K562 (cell line): ENCODE measurements around the gene CACNA2D3. TPM values are rescaled to one million over a fixed set of nuclear protein-coding genes. Genes with fewer than 3 reads are reported as not detected.

Experiments
- ATAC-seq: fragments of 200-7000 bp; cut with Tn5 transposase; 3 replicates; pipeline ENCODE4 v1.9.1; 2020; ENCODE audit warnings: moderate library complexity
- BruUV-seq: library from RNA; stranded (reverse); fragments of 400-500 nt; replicated peaks from 2 replicates; lab custom pipeline; 2021; lab: Mats Ljungman, UMichigan
- CTCF ChIA-PET: fragments of 300-600 bp; formaldehyde crosslinking; extraction: SDS; loops from one replicate; lab custom pipeline; 2021; ENCODE audit warnings: low intra/inter-chr PET ratio; lab: Yijun Ruan, JAX
- POLR2A ChIA-PET: fragments of 300-600, 350-650 bp; sonication (Branson Sonifier 250); formaldehyde crosslinking; extraction: SDS; loops from one replicate; lab custom pipeline; 2021; ENCODE audit warnings: antibody characterized with exemption, inconsistent platforms; lab: Yijun Ruan, JAX
- DNase-seq, 4 experiments: peaks; one replicate each; pipeline versions ENCODE4 v3.0.0 to v3.0.0-alpha.2; 2011 to 2018; ENCODE audit warnings: low spot score in 3 of 4, mixed read lengths in 3 of 4; ENCODE audit errors: extremely low read depth in 1 of 4
- FAIRE-seq: peaks from 2 replicates; lab custom pipeline; 2011; peaks lifted over from hg19 to GRCh38; lab: Jason Lieb, UNC
- H2AFZ ChIP-seq: 2 replicates; pipeline ENCODE4 v1.6.0; 2011; ENCODE audit warnings: low read depth, low read length, control low read depth, inconsistent platforms
- H3K27ac ChIP-seq: fragments of 200-600 bp; 3 replicates; pipeline ENCODE4 v1.8.0; 2011; ENCODE audit warnings: low read depth, mild to moderate bottlenecking, control low read depth, inconsistent platforms, low read length, moderate library complexity, mixed read lengths; ENCODE audit errors: extremely low read depth
- H3K27me3 ChIP-seq, 2 experiments: fragments of 300-600 bp in 1 of 2; 2 replicates in 1 of 2; 3 replicates in 1 of 2; pipeline versions ENCODE4 v1.6.0 to v1.8.0; 2011; ENCODE audit warnings: inconsistent platforms in 2 of 2, low read length in 2 of 2, mild to moderate bottlenecking in 1 of 2, mixed read lengths in 1 of 2, moderate library complexity in 1 of 2; ENCODE audit not compliant: control insufficient read depth in 2 of 2, insufficient read depth in 2 of 2
- H3K36me3 ChIP-seq: fragments of 300-600 bp; 3 replicates; pipeline ENCODE4 v1.8.0; 2011; ENCODE audit warnings: mild to moderate bottlenecking, low read length, inconsistent platforms; ENCODE audit not compliant: control insufficient read depth, insufficient read depth
- H3K4me1 ChIP-seq, 2 experiments: fragments of 200-600 bp in 1 of 2; replicated peaks in 1 of 2; 2 replicates in 1 of 2; 3 replicates in 1 of 2; pipeline versions ENCODE4 v1.5.1 to v1.8.0; 2011; ENCODE audit warnings: inconsistent platforms in 2 of 2, low read length in 2 of 2, mild to moderate bottlenecking in 1 of 2, mixed read lengths in 1 of 2, moderate library complexity in 1 of 2; ENCODE audit not compliant: control insufficient read depth in 2 of 2, insufficient read depth in 2 of 2
- H3K4me2 ChIP-seq: 2 replicates; pipeline ENCODE4 v1.6.1; 2011; ENCODE audit warnings: low read length, control low read depth, inconsistent platforms, mixed read lengths; ENCODE audit not compliant: insufficient read depth
- H3K4me3 ChIP-seq: fragments of 200-600 bp; sonication (generic), shearing (Covaris generic); 2 replicates; pipeline ENCODE4 v1.5.1; 2016; ENCODE audit warnings: control low read depth, inconsistent platforms
- H3K79me2 ChIP-seq: fragments of 200-600 bp; 3 replicates; pipeline ENCODE4 v1.8.0; 2011; ENCODE audit warnings: low read length, inconsistent platforms; ENCODE audit not compliant: control insufficient read depth, insufficient read depth
- H3K9ac ChIP-seq, 2 experiments: 2 replicates each; pipeline versions ENCODE4 v1.6.0 to v1.6.1; 2011; ENCODE audit warnings: low read depth in 2 of 2, low read length in 2 of 2, control low read depth in 1 of 2, inconsistent platforms in 1 of 2, mild to moderate bottlenecking in 1 of 2, mixed read lengths in 1 of 2; ENCODE audit not compliant: insufficient read depth in 1 of 2
- H3K9me1 ChIP-seq: one replicate; pipeline ENCODE4 v1.6.0; 2011; ENCODE audit warnings: inconsistent platforms, mild to moderate bottlenecking, low read length, moderate library complexity; ENCODE audit not compliant: control insufficient read depth, insufficient read depth
- H3K9me3 ChIP-seq: replicated peaks from 2 replicates; pipeline ENCODE4 v1.5.1; 2011; ENCODE audit warnings: low read depth, low read length, inconsistent platforms; ENCODE audit not compliant: control insufficient read depth, insufficient read depth
- H4K20me1 ChIP-seq: replicated peaks from 2 replicates; pipeline ENCODE4 v1.6.1; 2011; ENCODE audit warnings: low read length, inconsistent platforms, mixed read lengths; ENCODE audit not compliant: control insufficient read depth, insufficient read depth
- DACH1 ChIP-seq: fragments of 450-650 bp; IDR thresholded peaks from 2 replicates; pipeline ENCODE4 v1.6.1; 2018; ENCODE audit not compliant: partially characterized antibody
- KDM1A ChIP-seq, 2 experiments: fragments of 450-650 bp; IDR thresholded peaks; 2 replicates each; pipeline ENCODE4 v1.6.1; 2016; ENCODE audit warnings: mild to moderate bottlenecking in 2 of 2
- KHSRP ChIP-seq: fragments of 450-650 bp; IDR thresholded peaks from 2 replicates; pipeline ENCODE4 v1.6.1; 2017
- NFE2 ChIP-seq: IDR thresholded peaks from 2 replicates; pipeline ENCODE4 v1.6.1; 2014; ENCODE audit warnings: antibody characterized with exemption, low read depth
- RBM14 ChIP-seq: fragments of 200-400 bp; formaldehyde crosslinking; IDR thresholded peaks from 2 replicates; pipeline ENCODE4 v1.6.1; 2018; ENCODE audit warnings: low read depth, mild to moderate bottlenecking, low read length, moderate library complexity, borderline replicate concordance; ENCODE audit not compliant: insufficient read depth
- SMARCB1 ChIP-seq: IDR thresholded peaks from 2 replicates; pipeline ENCODE4 v1.6.1; 2011; ENCODE audit warnings: improper control_type of control experiment, low read depth; ENCODE audit not compliant: insufficient read length
- TEAD1 ChIP-seq, 2 experiments: fragments of 450-650 bp in 1 of 2; sonication (generic) in 1 of 2; formaldehyde crosslinking; IDR thresholded peaks; 2 replicates each; pipeline versions ENCODE4 v1.4.0 to v1.8.0; 2020 to 2022; ENCODE audit warnings: mild to moderate bottlenecking in 2 of 2, missing genetic modification reagents in 1 of 2
- ZBTB17 ChIP-seq: fragments of 450-650 bp; formaldehyde crosslinking; IDR thresholded peaks from 2 replicates; pipeline ENCODE4 v1.4.0; 2020; ENCODE audit warnings: mild to moderate bottlenecking
- ZNF655 ChIP-seq: fragments of 250-450 bp; sonication (Bioruptor Pico); IDR thresholded peaks from 2 replicates; pipeline ENCODE4 v1.5.0; 2021
- WGBS: fragments of 100-300 bp; shearing (Covaris generic); methylation state at CpG from one replicate; pipeline ENCODE4 v1.1.6; 2016; ENCODE audit warnings: low coverage, mixed read lengths; ENCODE audit not compliant: insufficient coverage; ENCODE audit errors: missing lambda C conversion rate; 5-methylcytosine and 5-hydroxymethylcytosine counted together
- in situ Hi-C: fragments of 300-500 bp; cut with MboI; formaldehyde crosslinking; loops from 4 replicates; pipeline ENCODE4 v1.15.0; 2018; ENCODE audit warnings: inconsistent platforms, mixed read lengths
- intact Hi-C: fragments of 100-400 bp; cut with micrococcal nuclease; formaldehyde crosslinking; loops from 2 replicates; pipeline ENCODE4 v1.14.2; 2022
- polyA plus RNA-seq, 8 experiments: library from polyadenylated mRNA; depleted of rRNA in 4 of 8; stranded (reverse) in 5 of 8; unstranded in 3 of 8; fragments of >200 nt; fragmentation: Nextera tagmentation in 2 of 8; fragmentation: Illumina TruSeq in 1 of 8; extraction: Ambion mirVana in 2 of 8; extraction: Trizol in 1 of 8; gene quantifications; 2 replicates each; pipeline versions ENCODE4 v1.2.1 to v1.2.3, GENCODE V29; 2011 to 2014; ENCODE audit warnings: inconsistent platforms in 1 of 8, missing spikeins in 1 of 8
- total RNA-seq, 7 experiments: library from RNA; depleted of rRNA in 6 of 7; stranded (reverse); fragments of >200 nt in 6 of 7; fragmentation: Illumina TruSeq in 2 of 7; extraction: Trizol in 2 of 7; gene quantifications; 2 replicates each; pipeline versions ENCODE4 v1.2.1 to v1.2.3, GENCODE V29; 2011 to 2021; ENCODE audit warnings: low replicate concordance in 1 of 7

The CACNA2D3 gene
- total and polyA plus RNA-seq, 9 of the 15 experiments (the other 6 are each of a cell fraction or from before 2014, with no cell fraction given) = 0.01 TPM; not detected in 8

- no peak for ATAC-seq
- TF ChIP-seq TEAD1 (CRISPR knock-in tag; IDR thresholded peaks at IDR 0.05) (no peak), NFE2 (no peak), KDM1A (IDR thresholded peaks at IDR 0.05) (no peak), ZBTB17 (CRISPR knock-in tag) (no peak), RBM14 (no peak), DACH1 (no peak), SMARCB1 (no peak), KHSRP (no peak), ZNF655 (CRISPR knock-in tag) (no peak)
- intact Hi-C loops = no loop called here
- in situ Hi-C loops = no loop called here
- BruUV-seq = no TSS peak
- H3K9me3 ChIP-seq = no peaks in the 10 kb centered on the region
- H2AFZ ChIP-seq = no peak overlapping the region
- POLR2A ChIA-PET = no interaction called here
- H4K20me1 ChIP-seq = no peaks in the 10 kb centered on the region
- no peak for DNase-seq
- H3K4me1 ChIP-seq = no peaks in the 10 kb centered on the region
- no peak overlapping the region for H3K4me3 ChIP-seq
- H3K9ac ChIP-seq = no peak overlapping the region
- H3K27me3 ChIP-seq = no peaks in the 10 kb centered on the region
- H3K27ac ChIP-seq = no peak overlapping the region
- no peak overlapping the region for H3K4me2 ChIP-seq
- FAIRE-seq = no peak
- no peaks in the 10 kb centered on the region for H3K9me1 ChIP-seq
- H3K79me2 ChIP-seq = no peaks in the 10 kb centered on the region
- no peaks in the 10 kb centered on the region for H3K36me3 ChIP-seq
- CTCF ChIA-PET = no interaction called here
- WGBS = 0% methylated on average over 2 of the region's 5 CpGs
Measured at GRCh38 chr3:54217828-54218227, 95.5 kb downstream of the CACNA2D3 start.
